CD4-positive, CD25-positive, alpha-beta regulatory T cell (primary cell): Measurements from ENCODE around the gene SERAC1. TPM values are rescaled to one million over a fixed set of nuclear protein-coding genes. Genes with fewer than 3 reads are reported as not detected.
"Not testable (repeated sequence)": the region's sequence is repeated elsewhere in the genome, so short reads cannot be mapped to it uniquely, and the experiment has no call there.

Experiments used
- ATAC-seq, 2 donors: fragments of 150-1000 bp; cut with Tn5 transposase; one replicate each; pipeline ENCODE4 v1.10.0; 2021; ENCODE audit warnings: low read depth in 2 of 2, moderate number of reproducible peaks in 2 of 2, moderate library complexity in 1 of 2
- DNase-seq, 3 donors: peaks; one replicate each; pipeline versions ENCODE4 v3.0.0 to v3.0.0-alpha.2; 2012 to 2022; ENCODE audit warnings: mixed read lengths in 1 of 3
- H3K27ac ChIP-seq: one replicate; pipeline ENCODE4 v1.7.0; 2013; ENCODE audit warnings: mild to moderate bottlenecking, low read length; ENCODE audit not compliant: insufficient read depth, poor library complexity, severe bottlenecking
- H3K27me3 ChIP-seq: one replicate; pipeline ENCODE4 v1.7.0; 2013; ENCODE audit warnings: low read length; ENCODE audit not compliant: control insufficient read depth, insufficient read depth
- H3K36me3 ChIP-seq: one replicate; pipeline ENCODE4 v1.7.0; 2013; ENCODE audit warnings: mild to moderate bottlenecking, low read length, moderate library complexity; ENCODE audit not compliant: control insufficient read depth, insufficient read depth
- H3K4me1 ChIP-seq: 2 replicates; pipeline ENCODE4 v1.7.0; 2013; ENCODE audit warnings: mild to moderate bottlenecking, low read length; ENCODE audit not compliant: insufficient read depth, control insufficient read depth, poor library complexity, severe bottlenecking
- H3K4me3 ChIP-seq: one replicate; pipeline ENCODE4 v1.7.0; 2013; ENCODE audit warnings: low read depth, mild to moderate bottlenecking, low read length, moderate library complexity
- H3K9me3 ChIP-seq, 2 experiments: 1 replicate in 1 of 2; 2 replicates in 1 of 2; pipeline ENCODE4 v1.7.0; 2013; ENCODE audit warnings: low read length in 2 of 2, mild to moderate bottlenecking in 1 of 2, moderate library complexity in 1 of 2; ENCODE audit not compliant: control insufficient read depth in 2 of 2
- H3K27ac Mint-ChIP-seq, 3 donors: one replicate each; pipeline ENCODE4 v1.8.0; 2020 to 2022; ENCODE audit warnings: mild to moderate bottlenecking in 3 of 3, mixed read lengths in 3 of 3, moderate library complexity in 2 of 3
- H3K27me3 Mint-ChIP-seq: one replicate; pipeline ENCODE4 v1.8.0; 2022; ENCODE audit warnings: mild to moderate bottlenecking, mixed read lengths
- H3K36me3 Mint-ChIP-seq: one replicate; pipeline ENCODE4 v1.8.0; 2020; ENCODE audit warnings: mixed read lengths
- H3K4me1 Mint-ChIP-seq, 4 donors: one replicate each; pipeline ENCODE4 v1.8.0; 2020 to 2022; ENCODE audit warnings: mixed read lengths in 4 of 4, mild to moderate bottlenecking in 1 of 4
- H3K4me3 Mint-ChIP-seq, 4 donors: one replicate each; pipeline ENCODE4 v1.8.0; 2020 to 2022; ENCODE audit warnings: mild to moderate bottlenecking in 4 of 4, mixed read lengths in 4 of 4, moderate library complexity in 3 of 4
- H3K9me3 Mint-ChIP-seq, 7 donors: one replicate each; pipeline ENCODE4 v1.8.0; 2020 to 2022; ENCODE audit warnings: mixed read lengths in 7 of 7, mild to moderate bottlenecking in 3 of 7, moderate library complexity in 2 of 7
- polyA plus RNA-seq, 4 donors: library from polyadenylated mRNA; unstranded; fragments of 300-500 nt; fragmentation: Illumina TruSeq; gene quantifications; one replicate each; pipeline ENCODE4 v1.2.3, GENCODE V29; 2021
- total RNA-seq: library from RNA; stranded (reverse); gene quantifications from one replicate; pipeline ENCODE4 v1.2.3, GENCODE V29; 2022

SERAC1 gene
- total and polyA plus RNA-seq, 5 donors from 2014 or later: 1.3 to 4.8 (median 2.7) TPM

DNA sequence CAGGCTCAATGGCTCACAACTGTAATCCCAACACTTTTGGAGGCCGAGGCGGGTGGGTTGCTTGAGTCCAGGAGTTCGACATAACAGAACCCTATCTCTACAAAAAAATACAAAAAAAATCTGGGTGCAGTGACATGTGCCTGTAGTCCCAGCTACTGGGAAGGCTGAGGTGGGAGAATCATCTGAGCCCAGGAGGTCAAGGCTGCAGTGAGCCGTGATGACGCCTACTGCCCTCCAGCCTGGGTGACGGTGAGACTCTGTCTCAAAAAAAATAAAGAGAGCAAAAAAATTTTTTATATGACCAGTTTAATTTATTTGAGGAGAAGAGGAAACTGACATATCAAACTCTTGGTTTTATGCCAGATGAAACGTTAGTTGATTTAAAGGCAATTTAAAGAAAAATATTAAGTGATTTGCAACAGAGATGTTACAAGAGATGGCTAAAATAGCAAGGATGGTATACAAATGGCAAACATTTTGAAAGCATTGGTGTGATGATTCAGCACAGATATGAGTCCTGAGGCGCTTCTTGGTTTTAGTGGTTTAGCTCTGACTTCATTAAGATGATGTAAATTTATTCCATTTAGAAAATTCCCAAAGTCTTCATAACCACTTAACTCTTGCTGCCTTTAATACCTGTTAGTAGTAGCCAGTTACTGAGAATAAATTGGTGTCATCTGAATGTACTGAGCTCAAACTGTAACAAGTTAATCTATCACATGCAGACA is 17.8 kb upstream of the SERAC1 start:
- Mint-ChIP-seq H3K4me3 (no peak overlapping the region), H3K27me3 (no peaks in the 10 kb centered on the region), H3K36me3 (peaks cover 34% of the 10 kb centered on the region), H3K27ac (no peak overlapping the region), H3K9me3 (peaks cover 0 to 2% (median 0%) of the 10 kb centered on the region in 7 donors), H3K4me1 (peaks cover 0 to 26% (median 15%) of the 10 kb centered on the region in 4 donors)
- Histone ChIP-seq H3K4me1 (peaks cover 3% of the 10 kb centered on the region), H3K27me3 (no peaks in the 10 kb centered on the region), H3K27ac (no peak overlapping the region), H3K36me3 (peaks cover 8% of the 10 kb centered on the region), H3K4me3 (no peak overlapping the region), H3K9me3 (no peaks in the 10 kb centered on the region)
- no peak for DNase-seq
- no peak for ATAC-seq

DNA sequence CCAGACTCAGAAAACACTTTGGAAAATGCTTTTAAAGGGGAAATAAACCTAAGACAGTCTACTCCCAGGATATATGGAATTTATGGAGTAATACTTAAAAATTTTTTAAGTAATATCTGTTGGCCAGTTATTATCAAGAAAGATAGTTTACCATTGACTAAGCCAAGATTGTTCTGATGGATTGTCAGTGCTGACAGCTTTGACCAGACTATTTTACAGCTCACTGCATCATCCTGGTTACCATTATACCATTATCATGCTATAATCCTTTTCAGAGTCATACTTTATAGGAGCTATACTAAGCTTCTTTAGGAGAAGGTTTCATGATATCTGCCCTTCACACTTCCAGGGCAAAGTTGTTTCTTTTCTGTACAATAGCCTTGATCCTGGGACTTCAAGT is 16.5 kb upstream of the SERAC1 start:
- DNase-seq (no peak), ATAC-seq (no peak)
- Histone ChIP-seq H3K27me3 (no peaks in the 10 kb centered on the region), H3K36me3 (peaks cover 8% of the 10 kb centered on the region), H3K9me3 (no peaks in the 10 kb centered on the region), H3K4me1 (peaks cover 3% of the 10 kb centered on the region), H3K27ac (no peak overlapping the region), H3K4me3 (no peak overlapping the region)
- H3K36me3 Mint-ChIP-seq: peaks cover 45% of the 10 kb centered on the region
- H3K27me3 Mint-ChIP-seq: no peaks in the 10 kb centered on the region
- H3K27ac Mint-ChIP-seq: no peak overlapping the region
- peaks cover 0 to 38% (median 20%) of the 10 kb centered on the region in 4 donors for H3K4me1 Mint-ChIP-seq
- peaks cover 0 to 2% (median 0%) of the 10 kb centered on the region in 7 donors for H3K9me3 Mint-ChIP-seq
- no peak overlapping the region for H3K4me3 Mint-ChIP-seq

GRCh38 chr6:158183174-158183972 is 15.3 kb upstream of the SERAC1 start:
- H3K9me3 Mint-ChIP-seq, H3K4me3 ChIP-seq, H3K27me3 Mint-ChIP-seq, H3K27ac Mint-ChIP-seq, DNase-seq, H3K36me3 ChIP-seq, H3K27me3 ChIP-seq, H3K4me3 Mint-ChIP-seq, H3K4me1 ChIP-seq, H3K9me3 ChIP-seq, ATAC-seq, H3K27ac ChIP-seq: not testable (repeated sequence)
- H3K4me1 Mint-ChIP-seq: peaks cover 0 to 49% (median 25%) of the 10 kb centered on the region in 4 donors
- H3K36me3 Mint-ChIP-seq: peaks cover 57% of the 10 kb centered on the region

- not testable (repeated sequence) for ATAC-seq, H3K27me3 Mint-ChIP-seq, H3K27ac ChIP-seq, H3K4me3 ChIP-seq, H3K27me3 ChIP-seq, DNase-seq, H3K27ac Mint-ChIP-seq, H3K4me1 ChIP-seq, H3K4me3 Mint-ChIP-seq, H3K9me3 Mint-ChIP-seq, H3K9me3 ChIP-seq, H3K36me3 ChIP-seq
- H3K4me1 Mint-ChIP-seq: peaks cover 0 to 47% (median 22%) of the 10 kb centered on the region in 4 donors
- peaks cover 55% of the 10 kb centered on the region for H3K36me3 Mint-ChIP-seq
Measured at GRCh38 chr6:158177712-158178111, 9.7 kb upstream of the SERAC1 start.

GRCh38 chr6:158175111-158175510 is 7.0 kb upstream of the SERAC1 start:
- DNase-seq (no peak), ATAC-seq (no peak)
- Histone ChIP-seq H3K9me3 (no peaks in the 10 kb centered on the region), H3K4me3 (no peak overlapping the region), H3K4me1 (no peaks in the 10 kb centered on the region), H3K36me3 (peaks cover 6% of the 10 kb centered on the region), H3K27ac (no peak overlapping the region), H3K27me3 (no peaks in the 10 kb centered on the region)
- peaks cover 4 to 43% (median 23%) of the 10 kb centered on the region in 4 donors for H3K4me1 Mint-ChIP-seq
- no peaks in the 10 kb centered on the region for H3K27me3 Mint-ChIP-seq
- no peak overlapping the region for H3K4me3 Mint-ChIP-seq
- H3K27ac Mint-ChIP-seq: no peak overlapping the region
- H3K36me3 Mint-ChIP-seq: peaks cover 47% of the 10 kb centered on the region
- peaks cover 0 to 2% (median 0%) of the 10 kb centered on the region in 7 donors for H3K9me3 Mint-ChIP-seq

DNA sequence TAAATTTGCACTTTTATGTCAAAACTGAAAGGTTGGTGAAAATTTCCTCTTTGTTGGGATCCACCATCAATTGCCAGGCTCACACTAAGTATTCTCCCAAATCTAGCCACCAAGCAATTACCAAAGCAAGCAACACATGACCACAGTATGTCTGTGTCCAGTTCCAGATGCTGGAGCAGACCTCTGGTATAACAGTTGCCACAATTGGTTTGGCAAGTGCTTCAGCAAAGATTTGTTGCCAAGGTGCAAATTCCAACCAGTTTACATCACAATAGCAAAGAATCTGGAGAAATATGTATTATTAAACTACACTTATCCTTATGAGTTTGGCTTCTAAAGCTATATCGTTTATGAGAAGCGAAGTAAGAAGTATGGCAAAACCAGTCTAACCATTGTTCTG is 6.5 kb upstream of the SERAC1 start:
- DNase-seq (no peak), ATAC-seq (no peak)
- Mint-ChIP-seq H3K4me1 (peaks cover 4 to 37% (median 24%) of the 10 kb centered on the region in 4 donors), H3K27ac (no peak overlapping the region), H3K4me3 (no peak overlapping the region), H3K27me3 (no peaks in the 10 kb centered on the region), H3K9me3 (peaks cover 0 to 2% (median 0%) of the 10 kb centered on the region in 7 donors), H3K36me3 (peaks cover 41% of the 10 kb centered on the region)
- no peaks in the 10 kb centered on the region for H3K27me3 ChIP-seq
- H3K9me3 ChIP-seq: no peaks in the 10 kb centered on the region
- no peak overlapping the region for H3K4me3 ChIP-seq
- no peak overlapping the region for H3K27ac ChIP-seq
- H3K36me3 ChIP-seq: peaks cover 6% of the 10 kb centered on the region
- no peaks in the 10 kb centered on the region for H3K4me1 ChIP-seq

- DNase-seq (no peak), ATAC-seq (no peak)
- no peak overlapping the region for H3K27ac Mint-ChIP-seq
- peaks cover 0 to 2% (median 0%) of the 10 kb centered on the region in 7 donors for H3K9me3 Mint-ChIP-seq
- Histone ChIP-seq H3K27ac (no peak overlapping the region), H3K36me3 (peaks cover 6% of the 10 kb centered on the region), H3K4me3 (no peak overlapping the region), H3K4me1 (no peaks in the 10 kb centered on the region), H3K9me3 (no peaks in the 10 kb centered on the region), H3K27me3 (no peaks in the 10 kb centered on the region)
- peaks cover 36% of the 10 kb centered on the region for H3K36me3 Mint-ChIP-seq
- peaks cover 4 to 33% (median 21%) of the 10 kb centered on the region in 4 donors for H3K4me1 Mint-ChIP-seq
- no peaks in the 10 kb centered on the region for H3K27me3 Mint-ChIP-seq
- no peak overlapping the region for H3K4me3 Mint-ChIP-seq
Measured at GRCh38 chr6:158174024-158174423, 6.0 kb upstream of the SERAC1 start.
